ENCODE data around the gene DVL3.

GRCh38 chr3:184165543-184165942 lies 10.4 kb downstream of the DVL3 start:
- TF ChIP-seq, protein P1, sequence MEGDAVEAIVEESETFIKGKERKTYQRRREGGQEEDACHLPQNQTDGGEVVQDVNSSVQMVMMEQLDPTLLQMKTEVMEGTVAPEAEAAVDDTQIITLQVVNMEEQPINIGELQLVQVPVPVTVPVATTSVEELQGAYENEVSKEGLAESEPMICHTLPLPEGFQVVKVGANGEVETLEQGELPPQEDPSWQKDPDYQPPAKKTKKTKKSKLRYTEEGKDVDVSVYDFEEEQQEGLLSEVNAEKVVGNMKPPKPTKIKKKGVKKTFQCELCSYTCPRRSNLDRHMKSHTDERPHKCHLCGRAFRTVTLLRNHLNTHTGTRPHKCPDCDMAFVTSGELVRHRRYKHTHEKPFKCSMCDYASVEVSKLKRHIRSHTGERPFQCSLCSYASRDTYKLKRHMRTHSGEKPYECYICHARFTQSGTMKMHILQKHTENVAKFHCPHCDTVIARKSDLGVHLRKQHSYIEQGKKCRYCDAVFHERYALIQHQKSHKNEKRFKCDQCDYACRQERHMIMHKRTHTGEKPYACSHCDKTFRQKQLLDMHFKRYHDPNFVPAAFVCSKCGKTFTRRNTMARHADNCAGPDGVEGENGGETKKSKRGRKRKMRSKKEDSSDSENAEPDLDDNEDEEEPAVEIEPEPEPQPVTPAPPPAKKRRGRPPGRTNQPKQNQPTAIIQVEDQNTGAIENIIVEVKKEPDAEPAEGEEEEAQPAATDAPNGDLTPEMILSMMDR (optimal IDR thresholded peaks at IDR 0.05 in 1 of 3, IDR thresholded peaks at IDR 0.05 in 1 of 3, conservative IDR thresholded peaks at IDR 0.05 in 1 of 3; ENCODE audit: extremely low read depth in 1 of 3, insufficient read depth in 2 of 3, low read length in 3 of 3), result no peak
- TF ChIP-seq EZH2 (IDR thresholded peaks at IDR 0.05; ENCODE audit: low read length), result no peak
